ENCODE measurements around the gene LRIG1.

- TF ChIP-seq, protein P1, sequence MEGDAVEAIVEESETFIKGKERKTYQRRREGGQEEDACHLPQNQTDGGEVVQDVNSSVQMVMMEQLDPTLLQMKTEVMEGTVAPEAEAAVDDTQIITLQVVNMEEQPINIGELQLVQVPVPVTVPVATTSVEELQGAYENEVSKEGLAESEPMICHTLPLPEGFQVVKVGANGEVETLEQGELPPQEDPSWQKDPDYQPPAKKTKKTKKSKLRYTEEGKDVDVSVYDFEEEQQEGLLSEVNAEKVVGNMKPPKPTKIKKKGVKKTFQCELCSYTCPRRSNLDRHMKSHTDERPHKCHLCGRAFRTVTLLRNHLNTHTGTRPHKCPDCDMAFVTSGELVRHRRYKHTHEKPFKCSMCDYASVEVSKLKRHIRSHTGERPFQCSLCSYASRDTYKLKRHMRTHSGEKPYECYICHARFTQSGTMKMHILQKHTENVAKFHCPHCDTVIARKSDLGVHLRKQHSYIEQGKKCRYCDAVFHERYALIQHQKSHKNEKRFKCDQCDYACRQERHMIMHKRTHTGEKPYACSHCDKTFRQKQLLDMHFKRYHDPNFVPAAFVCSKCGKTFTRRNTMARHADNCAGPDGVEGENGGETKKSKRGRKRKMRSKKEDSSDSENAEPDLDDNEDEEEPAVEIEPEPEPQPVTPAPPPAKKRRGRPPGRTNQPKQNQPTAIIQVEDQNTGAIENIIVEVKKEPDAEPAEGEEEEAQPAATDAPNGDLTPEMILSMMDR (IDR thresholded peaks at IDR 0.05): no peak
- TF ChIP-seq POLR2A (IDR thresholded peaks at IDR 0.05) (no peak), EP300 (IDR thresholded peaks at IDR 0.05) (no peak), POLR2AphosphoS5 (IDR thresholded peaks at IDR 0.05) (no peak)
Measured at GRCh38 chr3:66392512-66392911, 108.3 kb downstream of the LRIG1 start.

Measured in upper lobe of left lung (tissue), 4 donors.